K562 (cell line): ENCODE data around the gene IDUA. TPM values are rescaled to one million over a fixed set of nuclear protein-coding genes. Genes with fewer than 3 reads are reported as not detected.

Experiments
- BCL6 ChIP-seq: fragments of 250-450 bp; sonication (Bioruptor Pico); IDR thresholded peaks from 2 replicates; pipeline ENCODE4 v1.4.0; 2020
- BCOR ChIP-seq: fragments of 450-650 bp; IDR thresholded peaks from 2 replicates; pipeline ENCODE4 v1.6.1; 2016
- HDAC2 ChIP-seq: fragments of 450-650 bp; IDR thresholded peaks from 2 replicates; pipeline ENCODE4 v1.6.1; 2016; ENCODE audit warnings: mild to moderate bottlenecking
- HEY1 ChIP-seq: fragments of 250-450 bp; sonication (Bioruptor Pico); IDR thresholded peaks from 2 replicates; pipeline ENCODE4 v1.5.0; 2020; ENCODE audit warnings: mild to moderate bottlenecking, moderate library complexity, borderline replicate concordance
- RAD21 ChIP-seq, 2 experiments: fragments of 250-450 bp in 1 of 2; fragments of 450-650 bp in 1 of 2; sonication (Bioruptor Pico) in 1 of 2; formaldehyde crosslinking in 1 of 2; IDR thresholded peaks in 1 of 2; conservative IDR thresholded peaks in 1 of 2; 2 replicates each; pipeline versions ENCODE4 v1.4.0 to v1.8.0; 2020 to 2022; ENCODE audit warnings: mild to moderate bottlenecking in 2 of 2, moderate library complexity in 1 of 2
- SAFB ChIP-seq: fragments of 200-400 bp; formaldehyde crosslinking; IDR thresholded peaks from 2 replicates; pipeline ENCODE4 v1.6.1; 2017; ENCODE audit warnings: low read depth, low read length, borderline replicate concordance
- SRF ChIP-seq, 2 experiments: fragments of 250-450, 450-650 bp in 1 of 2; sonication (Bioruptor Pico) in 1 of 2; sonication (generic) in 1 of 2; formaldehyde crosslinking; IDR thresholded peaks; 2 replicates each; pipeline versions ENCODE4 v1.5.0 to v1.5.1; 2020 to 2022; ENCODE audit warnings: mild to moderate bottlenecking in 1 of 2, missing genetic modification reagents in 1 of 2
- TEAD1 ChIP-seq, 2 experiments: fragments of 450-650 bp in 1 of 2; sonication (generic) in 1 of 2; formaldehyde crosslinking; IDR thresholded peaks; 2 replicates each; pipeline versions ENCODE4 v1.4.0 to v1.8.0; 2020 to 2022; ENCODE audit warnings: mild to moderate bottlenecking in 2 of 2, missing genetic modification reagents in 1 of 2
- ZKSCAN3 ChIP-seq: fragments of 250-450 bp; sonication (Bioruptor Pico); IDR thresholded peaks from 2 replicates; pipeline ENCODE4 v1.4.0; 2020
- ZNF239 ChIP-seq: fragments of 250-450 bp; sonication (Bioruptor Pico); IDR thresholded peaks from 2 replicates; pipeline ENCODE4 v1.4.0; 2020; ENCODE audit warnings: mild to moderate bottlenecking
- ZNF408 ChIP-seq: fragments of 250-450 bp; sonication (Bioruptor Pico); IDR thresholded peaks from 2 replicates; pipeline ENCODE4 v1.4.0; 2020; ENCODE audit warnings: low read depth, mild to moderate bottlenecking, moderate library complexity
- ZNF764 ChIP-seq: fragments of 250-450 bp; sonication (Bioruptor Pico); IDR thresholded peaks from 2 replicates; pipeline ENCODE4 v1.4.0; 2020; ENCODE audit warnings: low read depth, mild to moderate bottlenecking, moderate library complexity
- ZNF785 ChIP-seq: fragments of 250-450 bp; sonication (Bioruptor Pico); IDR thresholded peaks from 2 replicates; pipeline ENCODE4 v1.4.0; 2020; ENCODE audit warnings: mild to moderate bottlenecking
- polyA plus RNA-seq, 8 experiments: library from polyadenylated mRNA; depleted of rRNA in 4 of 8; stranded (reverse) in 5 of 8; unstranded in 3 of 8; fragments of >200 nt; fragmentation: Nextera tagmentation in 2 of 8; fragmentation: Illumina TruSeq in 1 of 8; extraction: Ambion mirVana in 2 of 8; extraction: Trizol in 1 of 8; gene quantifications; 2 replicates each; pipeline versions ENCODE4 v1.2.1 to v1.2.3, GENCODE V29; 2011 to 2014; ENCODE audit warnings: inconsistent platforms in 1 of 8, missing spikeins in 1 of 8
- total RNA-seq, 7 experiments: library from RNA; depleted of rRNA in 6 of 7; stranded (reverse); fragments of >200 nt in 6 of 7; fragmentation: Illumina TruSeq in 2 of 7; extraction: Trizol in 2 of 7; gene quantifications; 2 replicates each; pipeline versions ENCODE4 v1.2.1 to v1.2.3, GENCODE V29; 2011 to 2021; ENCODE audit warnings: low replicate concordance in 1 of 7
- TF ChIP-seq, protein P1 (sequence below): sonication (generic); formaldehyde crosslinking; IDR thresholded peaks from 2 replicates; pipeline ENCODE4 v1.9.0; 2022; ENCODE audit warnings: mild to moderate bottlenecking, missing genetic modification reagents
- TF ChIP-seq, protein P2 (sequence below): fragments of 450-650 bp; IDR thresholded peaks from 2 replicates; pipeline ENCODE4 v1.6.1; 2018; ENCODE audit not compliant: partially characterized antibody
- TF ChIP-seq, protein P3 (sequence below), 3 experiments: IDR thresholded peaks in 2 of 3; conservative IDR thresholded peaks in 1 of 3; 2 replicates each; pipeline ENCODE4 v1.5.1; 2011 to 2012; ENCODE audit warnings: low read length in 3 of 3, mild to moderate bottlenecking in 3 of 3, control low read depth in 2 of 3, improper control_type of control experiment in 1 of 3, inconsistent platforms in 1 of 3, low read depth in 1 of 3, mixed read lengths in 1 of 3, moderate library complexity in 1 of 3; ENCODE audit not compliant: insufficient read depth in 2 of 3
- TF ChIP-seq, protein P4 (sequence below): fragments of 450-650 bp; IDR thresholded peaks from 2 replicates; pipeline ENCODE4 v1.6.1; 2017; ENCODE audit warnings: antibody characterized with exemption, mild to moderate bottlenecking

Gene IDUA
- total and polyA plus RNA-seq, 9 of the 15 experiments (the other 6 are each of a cell fraction or from before 2014, with no cell fraction given) = 0.04 to 16.1 (median 1.2) TPM

DNA sequence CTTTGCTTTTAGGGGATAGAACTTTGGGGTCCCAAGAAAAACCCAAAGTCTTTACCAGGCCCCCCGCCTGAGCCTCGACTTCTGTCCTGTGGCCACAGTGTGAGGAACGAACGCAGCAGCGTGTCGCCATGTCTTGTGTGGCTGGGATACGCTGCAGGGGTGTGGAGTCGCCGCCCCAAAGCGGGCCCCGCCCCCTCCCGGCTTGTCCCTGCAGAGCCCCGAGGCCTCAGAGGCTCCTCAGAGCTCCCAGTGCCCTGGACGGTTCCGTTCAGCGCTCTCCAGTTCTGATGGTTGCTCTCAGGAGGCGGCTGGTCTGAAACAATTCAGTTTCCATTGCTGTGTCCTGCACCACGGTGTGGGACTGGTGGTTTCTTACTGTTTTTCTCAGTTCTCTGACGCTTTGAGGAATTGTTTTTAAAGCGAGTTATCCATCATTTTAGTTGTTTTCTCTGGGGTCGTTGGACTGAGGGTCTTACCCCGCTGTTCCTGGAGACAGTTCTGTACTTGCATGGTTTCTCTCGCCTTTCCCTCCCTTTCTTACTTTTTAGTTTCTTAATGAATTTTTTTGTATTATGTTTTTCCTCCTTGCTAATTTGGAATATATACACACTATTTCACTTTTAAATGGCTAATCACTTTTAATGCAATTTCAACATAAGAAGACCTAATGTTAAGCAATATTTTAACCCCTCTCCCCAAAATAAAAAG lies 1.6 kb upstream of the IDUA start (continued):
- TF ChIP-seq, protein P1, sequence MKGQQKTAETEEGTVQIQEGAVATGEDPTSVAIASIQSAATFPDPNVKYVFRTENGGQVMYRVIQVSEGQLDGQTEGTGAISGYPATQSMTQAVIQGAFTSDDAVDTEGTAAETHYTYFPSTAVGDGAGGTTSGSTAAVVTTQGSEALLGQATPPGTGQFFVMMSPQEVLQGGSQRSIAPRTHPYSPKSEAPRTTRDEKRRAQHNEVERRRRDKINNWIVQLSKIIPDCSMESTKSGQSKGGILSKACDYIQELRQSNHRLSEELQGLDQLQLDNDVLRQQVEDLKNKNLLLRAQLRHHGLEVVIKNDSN (CRISPR knock-in tag) = no peak
- no peak for TF ChIP-seq ZNF408 (CRISPR knock-in tag)
- TF ChIP-seq, protein P2, sequence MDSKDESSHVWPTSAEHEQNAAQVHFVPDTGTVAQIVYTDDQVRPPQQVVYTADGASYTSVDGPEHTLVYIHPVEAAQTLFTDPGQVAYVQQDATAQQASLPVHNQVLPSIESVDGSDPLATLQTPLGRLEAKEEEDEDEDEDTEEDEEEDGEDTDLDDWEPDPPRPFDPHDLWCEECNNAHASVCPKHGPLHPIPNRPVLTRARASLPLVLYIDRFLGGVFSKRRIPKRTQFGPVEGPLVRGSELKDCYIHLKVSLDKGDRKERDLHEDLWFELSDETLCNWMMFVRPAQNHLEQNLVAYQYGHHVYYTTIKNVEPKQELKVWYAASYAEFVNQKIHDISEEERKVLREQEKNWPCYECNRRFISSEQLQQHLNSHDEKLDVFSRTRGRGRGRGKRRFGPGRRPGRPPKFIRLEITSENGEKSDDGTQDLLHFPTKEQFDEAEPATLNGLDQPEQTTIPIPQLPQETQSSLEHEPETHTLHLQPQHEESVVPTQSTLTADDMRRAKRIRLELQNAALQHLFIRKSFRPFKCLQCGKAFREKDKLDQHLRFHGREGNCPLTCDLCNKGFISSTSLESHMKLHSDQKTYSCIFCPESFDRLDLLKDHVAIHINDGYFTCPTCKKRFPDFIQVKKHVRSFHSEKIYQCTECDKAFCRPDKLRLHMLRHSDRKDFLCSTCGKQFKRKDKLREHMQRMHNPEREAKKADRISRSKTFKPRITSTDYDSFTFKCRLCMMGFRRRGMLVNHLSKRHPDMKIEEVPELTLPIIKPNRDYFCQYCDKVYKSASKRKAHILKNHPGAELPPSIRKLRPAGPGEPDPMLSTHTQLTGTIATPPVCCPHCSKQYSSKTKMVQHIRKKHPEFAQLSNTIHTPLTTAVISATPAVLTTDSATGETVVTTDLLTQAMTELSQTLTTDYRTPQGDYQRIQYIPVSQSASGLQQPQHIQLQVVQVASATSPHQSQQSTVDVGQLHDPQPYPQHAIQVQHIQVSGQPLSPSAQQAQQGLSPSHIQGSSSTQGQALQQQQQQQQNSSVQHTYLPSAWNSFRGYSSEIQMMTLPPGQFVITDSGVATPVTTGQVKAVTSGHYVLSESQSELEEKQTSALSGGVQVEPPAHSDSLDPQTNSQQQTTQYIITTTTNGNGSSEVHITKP = no peak
- no peak for TF ChIP-seq HEY1 (CRISPR knock-in tag)
- TF ChIP-seq ZKSCAN3 (CRISPR knock-in tag) = no peak
- TF ChIP-seq, protein P3, sequence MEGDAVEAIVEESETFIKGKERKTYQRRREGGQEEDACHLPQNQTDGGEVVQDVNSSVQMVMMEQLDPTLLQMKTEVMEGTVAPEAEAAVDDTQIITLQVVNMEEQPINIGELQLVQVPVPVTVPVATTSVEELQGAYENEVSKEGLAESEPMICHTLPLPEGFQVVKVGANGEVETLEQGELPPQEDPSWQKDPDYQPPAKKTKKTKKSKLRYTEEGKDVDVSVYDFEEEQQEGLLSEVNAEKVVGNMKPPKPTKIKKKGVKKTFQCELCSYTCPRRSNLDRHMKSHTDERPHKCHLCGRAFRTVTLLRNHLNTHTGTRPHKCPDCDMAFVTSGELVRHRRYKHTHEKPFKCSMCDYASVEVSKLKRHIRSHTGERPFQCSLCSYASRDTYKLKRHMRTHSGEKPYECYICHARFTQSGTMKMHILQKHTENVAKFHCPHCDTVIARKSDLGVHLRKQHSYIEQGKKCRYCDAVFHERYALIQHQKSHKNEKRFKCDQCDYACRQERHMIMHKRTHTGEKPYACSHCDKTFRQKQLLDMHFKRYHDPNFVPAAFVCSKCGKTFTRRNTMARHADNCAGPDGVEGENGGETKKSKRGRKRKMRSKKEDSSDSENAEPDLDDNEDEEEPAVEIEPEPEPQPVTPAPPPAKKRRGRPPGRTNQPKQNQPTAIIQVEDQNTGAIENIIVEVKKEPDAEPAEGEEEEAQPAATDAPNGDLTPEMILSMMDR (IDR thresholded peaks at IDR 0.05 in 2 of 3, conservative IDR thresholded peaks at IDR 0.05 in 1 of 3; ENCODE audit: insufficient read depth in 2 of 3, low read depth in 1 of 3, low read length in 3 of 3) = peak in 2 of 3 experiments; percentile 14 to 15; a peak in 1 of 6 replicates
- no peak for TF ChIP-seq ZNF764
- TF ChIP-seq ZNF239 = no peak
- no peak for TF ChIP-seq TEAD1 (CRISPR knock-in tag; IDR thresholded peaks at IDR 0.05)
- no peak for TF ChIP-seq ZNF785 (CRISPR knock-in tag)
- TF ChIP-seq, protein P4, sequence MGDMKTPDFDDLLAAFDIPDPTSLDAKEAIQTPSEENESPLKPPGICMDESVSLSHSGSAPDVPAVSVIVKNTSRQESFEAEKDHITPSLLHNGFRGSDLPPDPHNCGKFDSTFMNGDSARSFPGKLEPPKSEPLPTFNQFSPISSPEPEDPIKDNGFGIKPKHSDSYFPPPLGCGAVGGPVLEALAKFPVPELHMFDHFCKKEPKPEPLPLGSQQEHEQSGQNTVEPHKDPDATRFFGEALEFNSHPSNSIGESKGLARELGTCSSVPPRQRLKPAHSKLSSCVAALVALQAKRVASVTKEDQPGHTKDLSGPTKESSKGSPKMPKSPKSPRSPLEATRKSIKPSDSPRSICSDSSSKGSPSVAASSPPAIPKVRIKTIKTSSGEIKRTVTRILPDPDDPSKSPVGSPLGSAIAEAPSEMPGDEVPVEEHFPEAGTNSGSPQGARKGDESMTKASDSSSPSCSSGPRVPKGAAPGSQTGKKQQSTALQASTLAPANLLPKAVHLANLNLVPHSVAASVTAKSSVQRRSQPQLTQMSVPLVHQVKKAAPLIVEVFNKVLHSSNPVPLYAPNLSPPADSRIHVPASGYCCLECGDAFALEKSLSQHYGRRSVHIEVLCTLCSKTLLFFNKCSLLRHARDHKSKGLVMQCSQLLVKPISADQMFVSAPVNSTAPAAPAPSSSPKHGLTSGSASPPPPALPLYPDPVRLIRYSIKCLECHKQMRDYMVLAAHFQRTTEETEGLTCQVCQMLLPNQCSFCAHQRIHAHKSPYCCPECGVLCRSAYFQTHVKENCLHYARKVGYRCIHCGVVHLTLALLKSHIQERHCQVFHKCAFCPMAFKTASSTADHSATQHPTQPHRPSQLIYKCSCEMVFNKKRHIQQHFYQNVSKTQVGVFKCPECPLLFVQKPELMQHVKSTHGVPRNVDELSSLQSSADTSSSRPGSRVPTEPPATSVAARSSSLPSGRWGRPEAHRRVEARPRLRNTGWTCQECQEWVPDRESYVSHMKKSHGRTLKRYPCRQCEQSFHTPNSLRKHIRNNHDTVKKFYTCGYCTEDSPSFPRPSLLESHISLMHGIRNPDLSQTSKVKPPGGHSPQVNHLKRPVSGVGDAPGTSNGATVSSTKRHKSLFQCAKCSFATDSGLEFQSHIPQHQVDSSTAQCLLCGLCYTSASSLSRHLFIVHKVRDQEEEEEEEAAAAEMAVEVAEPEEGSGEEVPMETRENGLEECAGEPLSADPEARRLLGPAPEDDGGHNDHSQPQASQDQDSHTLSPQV = peak; percentile 54; the same call in 1 of the 2 replicates
- TF ChIP-seq HDAC2 = no peak
- no peak for TF ChIP-seq SRF (CRISPR knock-in tag; IDR thresholded peaks at IDR 0.05)
- TF ChIP-seq SAFB = no peak
- TF ChIP-seq RAD21 (CRISPR knock-in tag; conservative IDR thresholded peaks at IDR 0.05 in 1 of 2, IDR thresholded peaks at IDR 0.05 in 1 of 2) = peak in 1 of 2 experiments; percentile 32; a peak in 1 of 4 replicates
- TF ChIP-seq BCL6 (CRISPR knock-in tag) = no peak
- TF ChIP-seq BCOR = no peak
